ENCODE results near the gene MATN1. TPM values are rescaled to one million over a fixed set of nuclear protein-coding genes. Genes with fewer than 3 reads are reported as not detected.
A peak's percentile ranks its signal among the peaks of the same experiment; 100 is the strongest.

The MATN1 gene
- total RNA-seq, 1 donor from 2014 or later, result 0.22 TPM

GRCh38 chr1:30685796-30686165 lies 37.6 kb downstream of the MATN1 start:
- peaks cover 7% of the 10 kb centered on the region for H3K9me3 Mint-ChIP-seq (ENCODE audit: unreplicated experiment)
- TF ChIP-seq CTCF (IDR thresholded peaks at IDR 0.05; ENCODE audit: partially characterized antibody, unreplicated experiment), result no peak
- H3K27ac Mint-ChIP-seq (ENCODE audit: unreplicated experiment), result no peak overlapping the region
- DNase-seq, result no peak
- H3K36me3 Mint-ChIP-seq (ENCODE audit: unreplicated experiment), result no peaks in the 10 kb centered on the region
- H3K27me3 Mint-ChIP-seq (ENCODE audit: unreplicated experiment), result peaks cover 14% of the 10 kb centered on the region
- no peak overlapping the region for H3K4me3 Mint-ChIP-seq (ENCODE audit: unreplicated experiment)
- peaks cover 9% of the 10 kb centered on the region for H3K4me1 Mint-ChIP-seq (ENCODE audit: low read depth, unreplicated experiment)

- Mint-ChIP-seq H3K36me3 (ENCODE audit: unreplicated experiment) (no peaks in the 10 kb centered on the region), H3K9me3 (ENCODE audit: unreplicated experiment) (peaks cover 7% of the 10 kb centered on the region), H3K27me3 (ENCODE audit: unreplicated experiment) (peaks cover 14% of the 10 kb centered on the region), H3K27ac (ENCODE audit: unreplicated experiment) (no peak overlapping the region), H3K4me3 (ENCODE audit: unreplicated experiment) (peak overlapping the region; percentile 80), H3K4me1 (ENCODE audit: low read depth, unreplicated experiment) (peaks cover 9% of the 10 kb centered on the region)
- TF ChIP-seq CTCF (IDR thresholded peaks at IDR 0.05; ENCODE audit: partially characterized antibody, unreplicated experiment), result no peak
- peak; percentile 71 for DNase-seq
Observed at GRCh38 chr1:30684881-30685795, 38.2 kb downstream of the MATN1 start.

GRCh38 chr1:30684259-30684658 lies 39.1 kb downstream of the MATN1 start:
- no peak for DNase-seq
- peaks cover 4% of the 10 kb centered on the region for H3K9me3 Mint-ChIP-seq (ENCODE audit: unreplicated experiment)
- no peak overlapping the region for H3K4me3 Mint-ChIP-seq (ENCODE audit: unreplicated experiment)
- H3K4me1 Mint-ChIP-seq (ENCODE audit: low read depth, unreplicated experiment), result peaks cover 1% of the 10 kb centered on the region
- no peaks in the 10 kb centered on the region for H3K36me3 Mint-ChIP-seq (ENCODE audit: unreplicated experiment)
- peaks cover 12% of the 10 kb centered on the region for H3K27me3 Mint-ChIP-seq (ENCODE audit: unreplicated experiment)
- no peak overlapping the region for H3K27ac Mint-ChIP-seq (ENCODE audit: unreplicated experiment)
- no peak for TF ChIP-seq CTCF (IDR thresholded peaks at IDR 0.05; ENCODE audit: partially characterized antibody, unreplicated experiment)

GRCh38 chr1:30683699-30684098 lies 39.7 kb downstream of the MATN1 start:
- H3K9me3 Mint-ChIP-seq (ENCODE audit: unreplicated experiment), result peaks cover 4% of the 10 kb centered on the region
- TF ChIP-seq CTCF (IDR thresholded peaks at IDR 0.05; ENCODE audit: partially characterized antibody, unreplicated experiment), result no peak

More at GRCh38 chr1:30683699-30684098, 39.7 kb downstream of the MATN1 start:
- Mint-ChIP-seq H3K4me3 (ENCODE audit: unreplicated experiment) (no peak overlapping the region), H3K27ac (ENCODE audit: unreplicated experiment) (no peak overlapping the region), H3K4me1 (ENCODE audit: low read depth, unreplicated experiment) (peaks cover 1% of the 10 kb centered on the region), H3K36me3 (ENCODE audit: unreplicated experiment) (peaks cover 3% of the 10 kb centered on the region), H3K27me3 (ENCODE audit: unreplicated experiment) (peaks cover 12% of the 10 kb centered on the region)
- no peak for DNase-seq

All from glutamatergic neuron (in vitro differentiated cells).